WTC11 (cell line): ENCODE results near the gene MCFD2. TPM values are rescaled to one million over a fixed set of nuclear protein-coding genes. Genes with fewer than 3 reads are reported as not detected.
A peak's percentile ranks its signal among the peaks of the same experiment; 100 is the strongest.

Source experiments
- ATAC-seq: fragments of 200-7000 bp; cut with Tn5 transposase; 2 replicates; pipeline ENCODE4 v1.10.0; 2021; ENCODE audit warnings: mild to moderate bottlenecking, moderate library complexity
- CTCF ChIA-PET: fragments of 300-600 bp; sonication (Branson Sonifier 250); formaldehyde crosslinking; loops from one replicate; lab custom pipeline; 2021; ENCODE audit warnings: antibody characterized with exemption; lab: Charles Lee
- POLR2A ChIA-PET: fragments of 350-600 bp; sonication (Branson Sonifier 250); formaldehyde crosslinking; loops from one replicate; lab custom pipeline; 2021; ENCODE audit warnings: antibody characterized with exemption; lab: Charles Lee
- DNase-seq: peaks from one replicate; pipeline ENCODE4 v3.0.0; 2021; ENCODE audit warnings: low spot score
- H3K27ac Mint-ChIP-seq: 2 replicates; pipeline ENCODE4 v1.8.0; 2021; ENCODE audit warnings: mixed read lengths
- H3K27me3 Mint-ChIP-seq: 2 replicates; pipeline ENCODE4 v1.8.0; 2021; ENCODE audit warnings: low read depth, mild to moderate bottlenecking, moderate library complexity, mixed read lengths
- H3K36me3 Mint-ChIP-seq: 2 replicates; pipeline ENCODE4 v1.8.0; 2021; ENCODE audit warnings: mixed read lengths
- H3K4me1 Mint-ChIP-seq: 2 replicates; pipeline ENCODE4 v1.8.0; 2022; ENCODE audit warnings: mixed read lengths
- H3K4me3 Mint-ChIP-seq: 2 replicates; pipeline ENCODE4 v1.8.0; 2021; ENCODE audit warnings: mild to moderate bottlenecking, moderate library complexity, mixed read lengths
- H3K9me3 Mint-ChIP-seq: 2 replicates; pipeline ENCODE4 v1.8.0; 2021; ENCODE audit warnings: mixed read lengths
- ARID4B ChIP-seq: sonication (generic); formaldehyde crosslinking; IDR thresholded peaks from 2 replicates; pipeline ENCODE4 v1.8.0; 2023; ENCODE audit warnings: missing genetic modification reagents, mild to moderate bottlenecking, borderline replicate concordance
- ATF6 ChIP-seq: sonication (generic); formaldehyde crosslinking; IDR thresholded peaks from 2 replicates; pipeline ENCODE4 v1.8.1; 2023; ENCODE audit warnings: mild to moderate bottlenecking, missing genetic modification reagents
- CTCF ChIP-seq: fragments of 200-600 bp; IDR thresholded peaks from 2 replicates; pipeline ENCODE4 v1.8.0; 2022; ENCODE audit warnings: antibody characterized with exemption
- E2F1 ChIP-seq: sonication (generic); formaldehyde crosslinking; IDR thresholded peaks from 2 replicates; pipeline ENCODE4 v1.8.0; 2022; ENCODE audit warnings: mild to moderate bottlenecking, missing genetic modification reagents
- ERG ChIP-seq: fragments of 250-450 bp; sonication (Bioruptor Pico); IDR thresholded peaks from 2 replicates; pipeline ENCODE4 v1.8.0; 2021; ENCODE audit warnings: mild to moderate bottlenecking
- JAZF1 ChIP-seq: fragments of 250-450 bp; sonication (Bioruptor Pico); IDR thresholded peaks from 2 replicates; pipeline ENCODE4 v1.9.0; 2021; ENCODE audit warnings: moderate library complexity, mild to moderate bottlenecking, inconsistent platforms
- JUN ChIP-seq: sonication (generic); formaldehyde crosslinking; IDR thresholded peaks from 2 replicates; pipeline ENCODE4 v1.8.0; 2023; ENCODE audit warnings: mild to moderate bottlenecking, missing genetic modification reagents
- MXD4 ChIP-seq: fragments of 250-450 bp; sonication (Bioruptor Pico); IDR thresholded peaks from 2 replicates; pipeline ENCODE4 v1.8.0; 2021; ENCODE audit warnings: mild to moderate bottlenecking, moderate library complexity, borderline replicate concordance
- NR2C2 ChIP-seq: sonication (generic); formaldehyde crosslinking; IDR thresholded peaks from 2 replicates; pipeline ENCODE4 v1.8.0; 2022; ENCODE audit warnings: mild to moderate bottlenecking, missing genetic modification reagents
- PREB ChIP-seq: sonication (generic); formaldehyde crosslinking; IDR thresholded peaks from 2 replicates; pipeline ENCODE4 v1.8.1; 2022; ENCODE audit warnings: mild to moderate bottlenecking, missing genetic modification reagents, moderate library complexity, borderline replicate concordance
- USF2 ChIP-seq: sonication (generic); formaldehyde crosslinking; IDR thresholded peaks from 2 replicates; pipeline ENCODE4 v1.8.1; 2023; ENCODE audit warnings: mild to moderate bottlenecking, missing genetic modification reagents, moderate library complexity
- ZNF219 ChIP-seq: sonication (generic); formaldehyde crosslinking; IDR thresholded peaks from 2 replicates; pipeline ENCODE4 v1.8.0; 2023; ENCODE audit warnings: missing genetic modification reagents, mild to moderate bottlenecking, borderline replicate concordance
- ZNF532 ChIP-seq: fragments of 250-450 bp; sonication (Bioruptor Pico); IDR thresholded peaks from 2 replicates; pipeline ENCODE4 v1.9.0; 2021; ENCODE audit warnings: mild to moderate bottlenecking, borderline replicate concordance
- total RNA-seq: library from RNA; stranded (reverse); gene quantifications from 3 replicates; pipeline ENCODE4 v1.2.3, GENCODE V29; 2021

MCFD2 gene
- total RNA-seq, 1 experiment from 2014 or later: 68.1 TPM

GRCh38 chr2:46870051-46870839 is 45.4 kb downstream of the MCFD2 start:
- ATAC-seq: peak; percentile 56
- no peak overlapping the region for H3K27ac Mint-ChIP-seq
- CTCF ChIA-PET: interaction anchor here (0.6 to 0.8 kb wide), 2 partner anchors 89 to 124 kb away, joined by 3 read pairs; no protein-coding TSS in a partner anchor
- no peak overlapping the region for H3K4me3 Mint-ChIP-seq
- POLR2A ChIA-PET: no interaction called here
- peaks cover 8% of the 10 kb centered on the region for H3K4me1 Mint-ChIP-seq
- H3K27me3 Mint-ChIP-seq: no peaks in the 10 kb centered on the region
- peaks cover 24% of the 10 kb centered on the region for H3K9me3 Mint-ChIP-seq
- peaks cover 4% of the 10 kb centered on the region; the same call in 1 of the 2 replicates for H3K36me3 Mint-ChIP-seq
- DNase-seq: no peak
- TF ChIP-seq ATF6 (CRISPR knock-in tag) (no peak), PREB (CRISPR knock-in tag) (no peak), ZNF532 (CRISPR knock-in tag) (no peak)
- TF ChIP-seq, all 79 proteins: peak for 0

GRCh38 chr2:46869621-46870020 is 46.0 kb downstream of the MCFD2 start:
- Mint-ChIP-seq H3K27me3 (peaks cover 2% of the 10 kb centered on the region; the same call in 1 of the 2 replicates), H3K27ac (no peak overlapping the region), H3K4me1 (peaks cover 8% of the 10 kb centered on the region), H3K36me3 (peaks cover 4% of the 10 kb centered on the region; the same call in 1 of the 2 replicates), H3K9me3 (peaks cover 30% of the 10 kb centered on the region), H3K4me3 (no peak overlapping the region)
- ATAC-seq (no peak), DNase-seq (no peak)
- ChIA-PET POLR2A (no interaction called here), CTCF (interaction anchor here (0.8 to 1.3 kb wide), 2 partner anchors 11 to 89 kb away, joined by 3 read pairs; no protein-coding TSS in a partner anchor)
- TF ChIP-seq MXD4: no peak
- TF ChIP-seq E2F1 (CRISPR knock-in tag): no peak
- no peak for TF ChIP-seq ZNF219 (CRISPR knock-in tag)
- TF ChIP-seq CTCF: no peak
- no peak for TF ChIP-seq NR2C2 (CRISPR knock-in tag)
- TF ChIP-seq ARID4B (CRISPR knock-in tag): no peak
- TF ChIP-seq JUN (CRISPR knock-in tag): no peak
- TF ChIP-seq USF2 (CRISPR knock-in tag): no peak
- no peak for TF ChIP-seq JAZF1 (CRISPR knock-in tag)
- TF ChIP-seq ERG (CRISPR knock-in tag): no peak
